Gastroesophageal sphincter (tissue), 4 donors: Measurements from ENCODE around the gene XG. TPM values are rescaled to one million over a fixed set of nuclear protein-coding genes. Genes with fewer than 3 reads are reported as not detected.
A peak's percentile ranks its signal among the peaks of the same experiment; 100 is the strongest.

Experiments
- ATAC-seq: fragments of 150-250 bp; one replicate; pipeline ENCODE4 v1.9.1; 2016; ENCODE audit warnings: mild to moderate bottlenecking, moderate library complexity
- H3K27ac ChIP-seq, 4 donors: fragments of 200-600 bp; sonication (generic) in 3 of 4; 1 replicate in 3 of 4; 2 replicates in 1 of 4; pipeline ENCODE4 v1.5.1; 2016 to 2019
- H3K27me3 ChIP-seq: fragments of 200-600 bp; sonication (generic); one replicate; pipeline ENCODE4 v1.5.1; 2019
- H3K36me3 ChIP-seq, 2 donors: fragments of 200-600 bp; sonication (generic); one replicate each; pipeline ENCODE4 v1.5.1; 2019; ENCODE audit warnings: control low read depth in 1 of 2
- H3K4me1 ChIP-seq, 3 donors: fragments of 200-600 bp; sonication (generic); 1 replicate in 2 of 3; 2 replicates in 1 of 3; pipeline ENCODE4 v1.5.1; 2016 to 2019; ENCODE audit warnings: control low read depth in 2 of 3
- H3K4me3 ChIP-seq, 2 donors: fragments of 200-600 bp; sonication (generic); one replicate each; pipeline ENCODE4 v1.5.1; 2019; ENCODE audit warnings: mild to moderate bottlenecking in 1 of 2, moderate library complexity in 1 of 2
- H3K9me3 ChIP-seq, 3 donors: fragments of 200-600 bp; sonication (generic); one replicate each; pipeline ENCODE4 v1.5.1; 2017 to 2019; ENCODE audit warnings: control low read depth in 2 of 3
- EP300 ChIP-seq: sonication (generic); formaldehyde crosslinking; IDR thresholded peaks from one replicate; pipeline ENCODE4 v1.6.1; 2017; ENCODE audit warnings: antibody characterized with exemption, mild to moderate bottlenecking
- POLR2A ChIP-seq, 2 donors: fragments of 450-650 bp; IDR thresholded peaks; one replicate each; pipeline ENCODE4 v1.6.1; 2017; ENCODE audit warnings: antibody characterized with exemption in 2 of 2, mild to moderate bottlenecking in 2 of 2, moderate library complexity in 1 of 2
- POLR2AphosphoS5 ChIP-seq: sonication (generic); formaldehyde crosslinking; IDR thresholded peaks from one replicate; pipeline ENCODE4 v1.6.1; 2017; ENCODE audit warnings: antibody characterized with exemption
- WGBS, 2 donors: methylation state at CpG; one replicate each; pipeline ENCODE4 v1.1.5; 2018; ENCODE audit warnings: low coverage in 1 of 2; 5-methylcytosine and 5-hydroxymethylcytosine counted together
- total RNA-seq, 4 donors: library from RNA; depleted of rRNA; stranded (reverse); fragments of >200 nt; gene quantifications; one replicate each; pipeline ENCODE4 v1.1.0, GENCODE V29; 2016
- TF ChIP-seq, protein P1 (sequence below), 4 experiments: fragments of 200-600 bp in 2 of 4; fragments of 450-650 bp in 2 of 4; sonication (generic) in 1 of 4; IDR thresholded peaks; one replicate each; pipeline ENCODE4 v1.5.1; 2017 to 2019; ENCODE audit warnings: antibody characterized with exemption in 4 of 4, mild to moderate bottlenecking in 2 of 4, moderate library complexity in 2 of 4

The XG gene
- total RNA-seq, 4 donors from 2014 or later: 0.19 to 0.67 (median 0.47) TPM; not detected in 1

DNA sequence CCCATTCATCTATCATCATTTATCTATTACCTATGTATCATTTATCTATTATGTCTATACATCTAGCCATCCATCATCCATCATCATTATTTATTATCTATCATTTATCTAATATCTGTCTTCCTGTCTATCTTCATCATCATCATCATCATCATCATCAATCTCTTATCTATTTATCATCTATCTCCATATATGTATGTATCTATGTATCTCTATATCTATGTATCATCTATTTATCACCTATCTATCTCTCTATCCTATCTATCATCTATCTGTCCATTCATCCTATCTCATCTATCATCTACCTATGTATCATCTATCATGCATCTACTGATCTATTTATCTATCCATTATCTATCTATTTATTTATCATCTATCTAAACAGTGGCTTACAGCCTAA lies 73.0 kb downstream of the XG start:
- Histone ChIP-seq H3K36me3 (no peaks in the 10 kb centered on the region), H3K4me1 (peaks cover 0 to 8% (median 4%) of the 10 kb centered on the region in 3 donors), H3K27me3 (peaks cover 6% of the 10 kb centered on the region), H3K4me3 (no peak overlapping the region), H3K27ac (no peak overlapping the region), H3K9me3 (no peaks in the 10 kb centered on the region)
- no peak for ATAC-seq
- TF ChIP-seq, protein P1, sequence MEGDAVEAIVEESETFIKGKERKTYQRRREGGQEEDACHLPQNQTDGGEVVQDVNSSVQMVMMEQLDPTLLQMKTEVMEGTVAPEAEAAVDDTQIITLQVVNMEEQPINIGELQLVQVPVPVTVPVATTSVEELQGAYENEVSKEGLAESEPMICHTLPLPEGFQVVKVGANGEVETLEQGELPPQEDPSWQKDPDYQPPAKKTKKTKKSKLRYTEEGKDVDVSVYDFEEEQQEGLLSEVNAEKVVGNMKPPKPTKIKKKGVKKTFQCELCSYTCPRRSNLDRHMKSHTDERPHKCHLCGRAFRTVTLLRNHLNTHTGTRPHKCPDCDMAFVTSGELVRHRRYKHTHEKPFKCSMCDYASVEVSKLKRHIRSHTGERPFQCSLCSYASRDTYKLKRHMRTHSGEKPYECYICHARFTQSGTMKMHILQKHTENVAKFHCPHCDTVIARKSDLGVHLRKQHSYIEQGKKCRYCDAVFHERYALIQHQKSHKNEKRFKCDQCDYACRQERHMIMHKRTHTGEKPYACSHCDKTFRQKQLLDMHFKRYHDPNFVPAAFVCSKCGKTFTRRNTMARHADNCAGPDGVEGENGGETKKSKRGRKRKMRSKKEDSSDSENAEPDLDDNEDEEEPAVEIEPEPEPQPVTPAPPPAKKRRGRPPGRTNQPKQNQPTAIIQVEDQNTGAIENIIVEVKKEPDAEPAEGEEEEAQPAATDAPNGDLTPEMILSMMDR (IDR thresholded peaks at IDR 0.05): no peak
- no peak for TF ChIP-seq POLR2A (IDR thresholded peaks at IDR 0.05)
- no peak for TF ChIP-seq POLR2AphosphoS5
- TF ChIP-seq EP300: no peak

DNA sequence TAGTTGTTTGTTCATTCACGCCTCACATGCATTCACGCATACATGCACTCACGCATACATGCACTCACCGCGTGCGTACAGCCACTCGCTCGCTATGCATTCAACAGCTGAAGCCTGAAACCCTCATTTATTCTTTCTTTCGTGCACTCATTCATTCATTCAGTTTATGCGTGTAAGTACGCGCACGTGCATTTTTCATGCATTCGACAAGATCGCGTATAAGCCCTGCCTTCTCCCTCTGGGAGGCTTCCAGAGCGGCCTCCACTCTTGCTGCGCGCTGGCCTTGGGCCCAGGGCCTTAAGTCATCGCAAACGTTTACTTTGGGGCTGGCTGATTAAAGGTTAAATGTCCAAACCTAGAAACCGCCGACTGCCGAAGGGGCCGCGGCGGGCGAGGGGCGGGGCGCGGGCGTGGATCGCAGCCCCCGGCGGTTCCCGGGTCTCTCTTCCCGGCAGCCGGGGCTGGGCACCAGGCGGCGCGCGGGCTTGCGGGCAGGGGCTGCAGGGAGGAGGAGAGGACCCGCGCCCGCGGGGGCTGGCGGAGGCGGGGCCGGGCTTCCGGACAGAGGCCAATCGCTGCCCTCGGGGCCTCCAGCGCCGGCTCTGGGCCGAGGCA lies 76.6 kb downstream of the XG start, which contains the start of gene GYG2:
GYG2 (plus strand) TSS at position 587 of the 615 bp plus-strand sequence. CDS start 1,259 bp downstream, outside the sequence.
- TF ChIP-seq EP300: no peak
- no peak for TF ChIP-seq POLR2AphosphoS5
- no peak for TF ChIP-seq POLR2A (IDR thresholded peaks at IDR 0.05)
- no peaks in the 10 kb centered on the region for H3K9me3 ChIP-seq
- peaks cover 0 to 12% (median 4%) of the 10 kb centered on the region in 3 donors for H3K4me1 ChIP-seq
- no peaks in the 10 kb centered on the region for H3K36me3 ChIP-seq
- peak within 1 kb of the TSS; percentile 36 to 56 for H3K4me3 ChIP-seq
- WGBS, 2 donors: 48% methylated on average over 14 of the region's 56 CpGs; no CpG with 5 or more reads in 1 of the 2 donors
- peak; percentile 36 for ATAC-seq
- H3K27ac ChIP-seq: peak within 1 kb of the TSS in 1 of 4 donors; percentile 12
- H3K27me3 ChIP-seq: peaks cover 7% of the 10 kb centered on the region

DNA sequence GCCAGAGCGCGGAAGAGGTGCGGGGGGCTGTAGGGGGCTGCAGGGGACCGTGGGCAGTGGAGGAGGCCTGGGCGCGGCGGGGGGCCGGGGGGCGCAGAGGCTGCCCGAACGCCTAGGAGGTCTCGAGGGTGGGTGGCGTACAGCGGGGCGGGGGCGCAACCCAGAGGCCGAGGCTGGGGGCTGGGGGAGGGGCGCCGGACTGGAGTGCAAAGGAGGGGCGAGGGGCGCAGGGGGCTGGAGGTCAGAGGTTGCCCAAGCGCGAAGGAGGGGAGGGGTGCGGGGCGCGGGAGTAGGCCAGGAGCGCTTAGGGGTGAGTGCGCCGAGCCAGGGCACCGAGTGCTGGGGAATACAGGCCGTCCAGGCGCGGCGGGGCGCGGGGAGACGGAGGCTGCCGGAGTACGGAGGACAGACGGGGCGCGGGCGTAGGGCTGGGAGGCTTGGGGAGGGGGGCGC lies 77.1 kb downstream of the XG start:
- ATAC-seq: peak; percentile 36
- WGBS, 2 donors: no CpG with 5 or more reads among the region's 44 CpGs
- peaks cover 7% of the 10 kb centered on the region for H3K27me3 ChIP-seq

DNA sequence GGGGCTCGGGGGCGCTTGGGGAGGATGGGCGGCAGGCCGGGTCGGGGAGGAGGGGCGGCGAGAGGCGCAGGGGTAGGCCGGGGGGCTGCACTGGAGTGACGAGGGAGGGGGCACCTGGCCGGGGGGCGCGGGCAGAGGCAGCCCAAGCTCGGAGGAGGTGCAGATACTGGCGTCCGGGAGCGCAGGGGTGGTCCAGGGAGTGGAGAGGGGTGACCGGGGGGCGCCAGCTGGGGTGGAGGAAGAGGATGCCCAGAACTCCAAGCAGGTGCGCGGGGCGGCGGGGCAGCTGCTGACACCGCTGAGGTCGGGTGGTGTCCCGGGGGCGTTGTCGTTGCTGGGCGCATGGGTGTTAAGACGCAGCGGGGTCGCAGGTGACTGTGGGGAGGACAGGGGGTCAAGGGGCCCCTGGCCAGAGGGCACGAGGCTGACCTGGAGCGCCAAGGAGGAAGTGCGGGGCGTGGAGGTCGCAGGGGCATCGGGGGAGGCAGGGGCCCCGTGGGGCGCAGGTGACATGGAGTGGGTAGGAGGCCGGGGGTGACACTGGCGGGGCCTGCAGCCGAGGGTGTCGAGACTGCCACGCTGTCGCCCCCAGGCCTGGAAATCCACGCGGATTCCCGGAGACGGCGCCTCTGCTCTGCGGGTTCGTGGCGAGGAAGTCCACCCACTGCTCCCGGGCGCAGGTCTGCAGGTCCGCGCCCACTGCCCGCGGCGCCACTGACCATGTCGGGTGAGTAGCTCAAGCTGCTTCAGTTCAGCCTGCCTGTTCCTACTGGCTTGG lies 77.8 kb downstream of the XG start:
- Histone ChIP-seq H3K4me1 (peaks cover 0 to 12% (median 4%) of the 10 kb centered on the region in 3 donors), H3K9me3 (no peaks in the 10 kb centered on the region), H3K4me3 (peak overlapping the region; percentile 36 to 56), H3K36me3 (no peaks in the 10 kb centered on the region), H3K27me3 (peaks cover 7% of the 10 kb centered on the region), H3K27ac (peak overlapping the region in 1 of 4 donors; percentile 12)
- TF ChIP-seq EP300 (no peak), POLR2A (IDR thresholded peaks at IDR 0.05) (no peak), POLR2AphosphoS5 (no peak)
- TF ChIP-seq, protein P1 (IDR thresholded peaks at IDR 0.05): no peak
- no peak for ATAC-seq
- 7% methylated on average over 8 of the region's 62 CpGs; no CpG with 5 or more reads in 1 of the 2 donors for WGBS, 2 donors

More for the DNA sequence above, 77.1 kb downstream of the XG start:
- H3K36me3 ChIP-seq: no peaks in the 10 kb centered on the region
- H3K4me1 ChIP-seq: peaks cover 0 to 12% (median 4%) of the 10 kb centered on the region in 3 donors
- TF ChIP-seq, protein P1 (IDR thresholded peaks at IDR 0.05): no peak
- no peak for TF ChIP-seq EP300
- no peak for TF ChIP-seq POLR2A (IDR thresholded peaks at IDR 0.05)
- TF ChIP-seq POLR2AphosphoS5: no peak
- H3K4me3 ChIP-seq: peak overlapping the region; percentile 36 to 56
- no peaks in the 10 kb centered on the region for H3K9me3 ChIP-seq
- peak overlapping the region in 1 of 4 donors; percentile 12 for H3K27ac ChIP-seq

DNA sequence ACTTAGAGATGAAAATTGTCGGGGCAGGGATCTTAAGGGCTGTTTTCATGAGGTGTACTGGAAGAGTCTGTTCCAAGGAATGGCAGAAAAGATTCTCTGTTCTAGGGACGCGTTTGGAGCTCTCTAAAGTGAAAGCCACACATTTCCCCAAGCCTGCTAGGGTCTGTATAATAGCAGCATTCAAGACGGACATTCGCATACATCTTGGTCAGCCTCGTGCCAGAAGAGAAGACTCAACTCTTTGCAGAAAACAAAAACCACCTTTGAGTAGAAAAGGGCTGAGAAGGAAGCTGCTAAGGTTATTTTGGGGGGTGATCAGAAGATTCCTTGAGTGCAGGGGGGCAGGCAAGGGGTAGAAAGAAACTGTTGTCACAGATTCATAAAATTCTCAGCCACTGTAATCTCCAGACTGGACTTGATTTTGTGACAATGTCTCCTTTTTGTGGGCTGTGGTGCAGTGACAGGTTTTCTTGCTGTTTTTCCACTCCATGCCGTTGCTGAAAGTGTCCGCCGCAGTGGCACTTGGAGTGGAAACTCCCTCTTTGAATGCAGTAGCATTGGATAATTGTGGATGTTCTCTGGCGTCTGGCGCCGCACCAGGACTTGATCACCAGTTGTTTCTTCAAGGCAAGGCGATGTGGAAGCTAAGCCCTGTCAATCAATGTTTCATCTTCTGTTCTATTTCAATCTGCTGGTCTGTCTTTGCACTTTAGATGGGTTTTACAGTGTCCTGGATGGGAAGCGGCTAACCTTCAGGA lies 79.8 kb downstream of the XG start:
- no peak for ATAC-seq
- Histone ChIP-seq H3K9me3 (no peaks in the 10 kb centered on the region), H3K4me1 (peaks cover 0 to 12% (median 4%) of the 10 kb centered on the region in 3 donors), H3K36me3 (no peaks in the 10 kb centered on the region), H3K27me3 (peaks cover 7% of the 10 kb centered on the region), H3K27ac (no peak overlapping the region), H3K4me3 (no peak overlapping the region)
- WGBS, 2 donors: 81 to 88% methylated on average over 8 to 12 of the region's 14 CpGs
- TF ChIP-seq POLR2A (IDR thresholded peaks at IDR 0.05) (no peak), POLR2AphosphoS5 (no peak), EP300 (no peak)
- TF ChIP-seq, protein P1 (IDR thresholded peaks at IDR 0.05): no peak
